Esophagus muscularis mucosa (tissue), 3 donors: ENCODE measurements around the gene KLF7.

Source experiments
- CTCF ChIP-seq, 3 experiments: fragments of 200-600 bp in 2 of 3; fragments of 450-650 bp in 1 of 3; sonication (generic) in 2 of 3; IDR thresholded peaks; one replicate each; pipeline ENCODE4 v1.5.1; 2017 to 2019; ENCODE audit warnings: antibody characterized with exemption in 3 of 3, mild to moderate bottlenecking in 2 of 3, moderate library complexity in 1 of 3
- POLR2A ChIP-seq: fragments of 450-650 bp; IDR thresholded peaks from one replicate; pipeline ENCODE4 v1.6.1; 2017; ENCODE audit warnings: antibody characterized with exemption, moderate library complexity, mild to moderate bottlenecking, low read depth

- TF ChIP-seq CTCF (IDR thresholded peaks at IDR 0.05): no peak
- TF ChIP-seq POLR2A: no peak
Observed at GRCh38 chr2:207161247-207162123, 4.3 kb downstream of the KLF7 start.
